ENCODE measurements around the gene TRIP13. TPM values are rescaled to one million over a fixed set of nuclear protein-coding genes. Genes with fewer than 3 reads are reported as not detected.

TRIP13 gene
- total and polyA plus RNA-seq, 2 of the 13 experiments (the other 11 are each of a cell fraction or from before 2014, with no cell fraction given): 13.5 to 33.0 TPM

DNA sequence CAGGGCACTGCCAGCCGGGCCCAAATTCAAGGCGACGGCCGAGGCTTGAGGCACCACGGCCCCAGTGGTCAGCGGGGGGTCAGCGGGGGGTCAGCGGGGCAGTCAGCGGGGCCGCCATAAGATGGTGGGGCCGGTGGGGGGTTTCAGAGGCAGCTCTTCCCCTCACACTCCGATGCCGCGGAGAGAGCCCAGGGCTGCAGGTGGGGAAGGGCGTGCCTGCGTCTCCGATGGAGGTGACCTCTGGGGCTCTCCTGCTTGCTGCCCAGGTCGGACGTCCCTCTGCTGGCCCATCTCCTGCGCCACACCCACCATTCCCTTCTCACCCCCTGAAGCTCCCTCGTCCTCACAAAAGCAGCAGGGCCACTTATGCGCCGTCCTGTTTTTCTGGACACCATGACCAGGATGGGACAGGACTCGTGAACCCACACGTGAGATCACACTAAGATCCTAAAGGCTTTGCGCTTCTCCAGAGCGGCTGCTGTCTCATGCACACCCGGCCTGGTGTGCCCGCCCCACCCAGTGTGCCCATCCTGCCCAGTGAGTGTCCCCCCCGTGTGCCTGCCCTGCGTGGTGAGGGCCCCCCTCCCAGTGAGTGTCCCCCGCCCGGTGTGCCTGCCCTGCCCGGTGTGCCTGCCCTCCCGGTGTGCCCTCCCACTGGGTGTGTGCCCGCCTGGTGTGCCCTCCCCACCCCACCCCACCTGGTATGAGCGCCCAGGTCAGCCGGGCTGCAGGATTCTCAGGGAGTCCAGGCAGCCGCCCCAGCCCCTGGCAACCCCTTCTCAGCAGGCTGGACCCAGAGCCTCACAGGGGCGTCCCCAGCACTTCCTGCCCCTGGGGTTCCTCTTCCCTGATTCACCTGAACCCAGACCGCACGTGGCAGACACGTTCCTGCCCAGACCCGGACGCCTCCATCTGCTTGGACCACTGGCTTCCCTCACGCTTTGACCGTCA, 67.2 kb downstream of the TRIP13 start:
- TF ChIP-seq DMAP1 (CRISPR knock-in tag; IDR thresholded peaks at IDR 0.05) (no peak), ZFP62 (CRISPR knock-in tag; IDR thresholded peaks at IDR 0.05) (no peak), FOXM1 (CRISPR knock-in tag; IDR thresholded peaks at IDR 0.05) (no peak), JUNB (CRISPR knock-in tag; IDR thresholded peaks at IDR 0.05; ENCODE audit: borderline replicate concordance) (no peak)
- intact Hi-C loops (cut with micrococcal nuclease; ENCODE audit: unreplicated experiment): no loop called here
- in situ Hi-C loops (cut with HindIII; ENCODE audit: extremely low pct_ligation_motif_present, low pct_unique_long_range_greater_than_20kb): no loop called here
- no TSS peak for BruUV-seq (replicated peaks)
- Histone ChIP-seq H3K79me2 (ENCODE audit: insufficient read depth, low read length) (no peaks in the 10 kb centered on the region), H3K9ac (ENCODE audit: insufficient read depth, low read depth, low read length) (no peak overlapping the region), H3K36me3 (replicated peaks in 1 of 2; ENCODE audit: control insufficient read depth in 1 of 2, insufficient read depth in 2 of 2, low read length in 2 of 2) (no peaks in the 10 kb centered on the region), H2AFZ (ENCODE audit: low read length) (no peak overlapping the region), H3K4me1 (ENCODE audit: insufficient read depth, low read length) (peaks cover 34% of the 10 kb centered on the region), H3K4me2 (ENCODE audit: low read depth, low read length) (no peak overlapping the region), H3K27me3 (ENCODE audit: control insufficient read depth in 1 of 2, insufficient read depth in 2 of 2, low read length in 2 of 2) (peaks cover 6 to 70% of the 10 kb centered on the region in 2 experiments; a peak in 4 of 5 replicates), H3K9me3 (ENCODE audit: low read length) (no peaks in the 10 kb centered on the region), H3K4me3 (replicated peaks in 1 of 3; ENCODE audit: insufficient read depth in 1 of 3, low read depth in 2 of 3, low read length in 3 of 3) (no peak overlapping the region), H4K20me1 (ENCODE audit: insufficient read depth, low read length) (no peaks in the 10 kb centered on the region), H3K27ac (ENCODE audit: extremely low read length, insufficient read depth, low read length) (no peak overlapping the region)
- CTCF ChIA-PET (ENCODE audit: low intra/inter-chr PET ratio, low total read pairs): no interaction called here
- no peak for DNase-seq (ENCODE audit: low spot score)
- POLR2A ChIA-PET: no interaction called here
- no peak for ATAC-seq
- WGBS (ENCODE audit: low lambda C conversion rate): 61% methylated on average over 26 of the region's 47 CpGs
- FAIRE-seq: no peak

DNA sequence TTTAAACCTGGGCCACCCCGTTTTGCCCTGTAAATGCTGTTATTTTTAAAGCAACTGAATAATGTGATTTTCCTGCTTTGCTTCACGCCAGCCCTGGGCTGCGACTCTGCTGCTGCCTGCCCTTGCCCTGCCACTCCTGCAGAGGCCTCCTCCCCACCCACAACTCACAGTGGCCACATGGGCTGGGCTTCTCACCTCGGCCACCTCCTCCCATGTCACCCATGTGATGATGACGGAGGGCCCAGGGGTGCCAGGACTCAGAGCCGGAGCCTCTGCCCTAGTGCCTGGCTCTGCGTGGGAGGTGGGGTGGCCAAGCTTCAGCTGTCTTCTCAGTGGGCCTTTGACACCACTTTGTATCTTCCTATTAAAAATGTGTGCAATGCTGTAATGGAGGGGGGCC, 67.9 kb downstream of the TRIP13 start:
- intact Hi-C loops (cut with micrococcal nuclease; ENCODE audit: unreplicated experiment) (no loop called here), in situ Hi-C loops (cut with HindIII; ENCODE audit: extremely low pct_ligation_motif_present, low pct_unique_long_range_greater_than_20kb) (no loop called here)
- TF ChIP-seq, protein P1, sequence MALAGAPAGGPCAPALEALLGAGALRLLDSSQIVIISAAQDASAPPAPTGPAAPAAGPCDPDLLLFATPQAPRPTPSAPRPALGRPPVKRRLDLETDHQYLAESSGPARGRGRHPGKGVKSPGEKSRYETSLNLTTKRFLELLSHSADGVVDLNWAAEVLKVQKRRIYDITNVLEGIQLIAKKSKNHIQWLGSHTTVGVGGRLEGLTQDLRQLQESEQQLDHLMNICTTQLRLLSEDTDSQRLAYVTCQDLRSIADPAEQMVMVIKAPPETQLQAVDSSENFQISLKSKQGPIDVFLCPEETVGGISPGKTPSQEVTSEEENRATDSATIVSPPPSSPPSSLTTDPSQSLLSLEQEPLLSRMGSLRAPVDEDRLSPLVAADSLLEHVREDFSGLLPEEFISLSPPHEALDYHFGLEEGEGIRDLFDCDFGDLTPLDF (CRISPR knock-in tag; IDR thresholded peaks at IDR 0.05): no peak
- TF ChIP-seq RFX5 (IDR thresholded peaks at IDR 0.05; ENCODE audit: low read depth, low read length): no peak
- H4K20me1 ChIP-seq (ENCODE audit: insufficient read depth, low read length): no peaks in the 10 kb centered on the region
- no peak overlapping the region for H3K4me2 ChIP-seq (ENCODE audit: low read depth, low read length)
- no peak for DNase-seq (ENCODE audit: low spot score)
- H3K79me2 ChIP-seq (ENCODE audit: insufficient read depth, low read length): no peaks in the 10 kb centered on the region
- no peak for ATAC-seq
- H3K9ac ChIP-seq (ENCODE audit: insufficient read depth, low read depth, low read length): no peak overlapping the region
- no peak overlapping the region for H3K4me3 ChIP-seq (replicated peaks in 1 of 3; ENCODE audit: insufficient read depth in 1 of 3, low read depth in 2 of 3, low read length in 3 of 3)
- H3K36me3 ChIP-seq (replicated peaks in 1 of 2; ENCODE audit: control insufficient read depth in 1 of 2, insufficient read depth in 2 of 2, low read length in 2 of 2): no peaks in the 10 kb centered on the region
- no peak overlapping the region for H2AFZ ChIP-seq (ENCODE audit: low read length)
- no peak overlapping the region for H3K27ac ChIP-seq (ENCODE audit: extremely low read length, insufficient read depth, low read length)
- ChIA-PET CTCF (ENCODE audit: low intra/inter-chr PET ratio, low total read pairs) (no interaction called here), POLR2A (no interaction called here)
- BruUV-seq (replicated peaks): no TSS peak
- WGBS (ENCODE audit: low lambda C conversion rate): 53% methylated on average over 3 of the region's 7 CpGs
- FAIRE-seq: no peak
- H3K4me1 ChIP-seq (ENCODE audit: insufficient read depth, low read length): peaks cover 34% of the 10 kb centered on the region
- H3K9me3 ChIP-seq (ENCODE audit: low read length): no peaks in the 10 kb centered on the region
- peaks cover 7 to 72% of the 10 kb centered on the region in 2 experiments; a peak in 4 of 5 replicates for H3K27me3 ChIP-seq (ENCODE audit: control insufficient read depth in 1 of 2, insufficient read depth in 2 of 2, low read length in 2 of 2)

Data from HepG2 (cell line).